HepG2 (cell line): ENCODE measurements around the gene MIS18BP1. TPM values are rescaled to one million over a fixed set of nuclear protein-coding genes. Genes with fewer than 3 reads are reported as not detected.
A peak's percentile ranks its signal among the peaks of the same experiment; 100 is the strongest.

Experiments used
- MIER2 ChIP-seq: IDR thresholded peaks from 2 replicates; pipeline ENCODE4 v1.6.1; 2016; ENCODE audit warnings: missing biosample characterization, missing genetic modification reagents
- NFYB ChIP-seq: sonication (generic); formaldehyde crosslinking; IDR thresholded peaks from 2 replicates; pipeline ENCODE4 v1.4.0; 2020; ENCODE audit warnings: missing genetic modification reagents
- NR2F1 ChIP-seq, 2 experiments: fragments of 450-650 bp in 1 of 2; formaldehyde crosslinking in 1 of 2; IDR thresholded peaks; 2 replicates each; pipeline versions ENCODE4 v1.5.0 to v1.6.1; 2016 to 2020; ENCODE audit warnings: mild to moderate bottlenecking in 1 of 2, missing compliant biosample characterization in 1 of 2, missing genetic modification reagents in 1 of 2, moderate library complexity in 1 of 2
- POGZ ChIP-seq: sonication (generic); formaldehyde crosslinking; IDR thresholded peaks from 2 replicates; pipeline ENCODE4 v1.4.0; 2020; ENCODE audit warnings: mild to moderate bottlenecking, missing genetic modification reagents
- SMYD3 ChIP-seq: sonication (generic); formaldehyde crosslinking; IDR thresholded peaks from 2 replicates; pipeline ENCODE4 v1.8.1; 2023; ENCODE audit warnings: mild to moderate bottlenecking, missing genetic modification reagents
- ZBTB3 ChIP-seq: sonication (generic); formaldehyde crosslinking; IDR thresholded peaks from 2 replicates; pipeline ENCODE4 v1.4.0; 2020; ENCODE audit warnings: low read depth, mild to moderate bottlenecking, moderate library complexity, missing genetic modification reagents, borderline replicate concordance
- ZNF124 ChIP-seq: sonication (generic); formaldehyde crosslinking; IDR thresholded peaks from 2 replicates; pipeline ENCODE4 v1.4.0; 2020; ENCODE audit warnings: missing genetic modification reagents
- ZNF235 ChIP-seq: sonication (generic); formaldehyde crosslinking; IDR thresholded peaks from 2 replicates; pipeline ENCODE4 v1.8.1; 2023; ENCODE audit warnings: mild to moderate bottlenecking, missing genetic modification reagents, borderline replicate concordance
- ZNF33A ChIP-seq: sonication (generic); formaldehyde crosslinking; IDR thresholded peaks from 2 replicates; pipeline ENCODE4 v1.5.1; 2020; ENCODE audit warnings: missing genetic modification reagents, mild to moderate bottlenecking, moderate library complexity, borderline replicate concordance
- ZNF468 ChIP-seq: sonication (generic); formaldehyde crosslinking; IDR thresholded peaks from 2 replicates; pipeline ENCODE4 v1.8.0; 2022; ENCODE audit warnings: mild to moderate bottlenecking, moderate library complexity, missing genetic modification reagents
- ZNF720 ChIP-seq: sonication (generic); formaldehyde crosslinking; IDR thresholded peaks from 2 replicates; pipeline ENCODE4 v1.4.0; 2020; ENCODE audit warnings: missing genetic modification reagents
- ZNF747 ChIP-seq: sonication (generic); formaldehyde crosslinking; IDR thresholded peaks from 2 replicates; pipeline ENCODE4 v1.8.1; 2023; ENCODE audit warnings: missing genetic modification reagents, mild to moderate bottlenecking, borderline replicate concordance
- polyA plus RNA-seq, 8 experiments: library from polyadenylated mRNA; depleted of rRNA in 3 of 8; stranded (reverse) in 7 of 8; unstranded in 1 of 8; fragments of >200 nt; fragmentation: Illumina TruSeq in 4 of 8; extraction: Trizol in 4 of 8; gene quantifications; 2 replicates each; pipeline versions ENCODE4 v1.2.1 to v1.2.3, GENCODE V29; 2011 to 2016; ENCODE audit warnings: low read depth in 4 of 8, missing spikeins in 1 of 8, mixed read lengths in 1 of 8; ENCODE audit not compliant: insufficient read depth in 1 of 8
- total RNA-seq, 5 experiments: library from RNA; depleted of rRNA; stranded (reverse); fragments of >200 nt; fragmentation: Illumina TruSeq; extraction: Trizol; gene quantifications; 2 replicates each; pipeline ENCODE4 v1.2.3, GENCODE V29; 2016; ENCODE audit warnings: low read depth in 1 of 5
- TF ChIP-seq, protein P1 (sequence below): sonication (generic); formaldehyde crosslinking; IDR thresholded peaks from 2 replicates; pipeline ENCODE4 v1.4.0; 2020; ENCODE audit warnings: mild to moderate bottlenecking, missing genetic modification reagents
- TF ChIP-seq, protein P2 (sequence below): IDR thresholded peaks from 2 replicates; pipeline ENCODE4 v1.6.1; 2012; ENCODE audit warnings: low read length, improper control_type of control experiment
- TF ChIP-seq, protein P3 (sequence below): sonication (generic); formaldehyde crosslinking; IDR thresholded peaks from 2 replicates; pipeline ENCODE4 v1.8.0; 2022; ENCODE audit warnings: mild to moderate bottlenecking, missing genetic modification reagents; ENCODE audit not compliant: insufficient replicate concordance

The MIS18BP1 gene
- total and polyA plus RNA-seq, 2 of the 13 experiments (the other 11 are each of a cell fraction or from before 2014, with no cell fraction given) = 9.5 to 36.4 TPM

DNA sequence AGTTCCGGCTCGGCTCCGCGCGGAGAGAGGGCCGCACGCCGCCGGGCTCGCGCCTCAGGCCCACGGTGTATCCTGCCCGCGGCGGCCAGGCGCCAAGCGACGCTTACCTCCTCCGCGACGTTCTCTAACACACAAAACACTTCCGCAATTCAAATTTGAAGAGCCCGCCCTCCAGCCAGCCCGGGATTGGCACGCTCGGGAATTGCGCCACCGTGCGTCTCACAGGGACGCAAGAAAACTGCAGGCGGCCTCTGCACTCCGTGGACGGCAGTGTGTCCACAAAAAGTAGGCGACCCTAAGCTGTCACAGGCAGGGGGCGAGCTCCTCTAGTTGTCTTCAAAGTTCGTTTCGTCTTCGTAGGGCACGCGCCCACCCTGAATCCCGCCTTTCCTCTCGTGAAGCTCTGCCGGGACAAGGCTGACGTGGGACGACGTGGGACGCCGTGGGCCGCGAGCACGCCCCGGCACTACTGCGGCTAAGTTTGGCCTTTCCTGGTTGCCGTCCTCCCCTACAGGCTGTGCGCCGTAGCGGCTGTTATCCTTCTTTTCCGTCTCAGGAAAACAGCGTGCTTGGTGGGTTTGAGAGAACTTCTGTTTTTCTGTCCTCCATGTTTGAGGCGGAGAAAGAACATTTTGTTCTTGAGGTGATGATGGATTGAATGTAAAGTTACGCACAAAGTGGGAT is at the start of gene MIS18BP1 (continued):
- TF ChIP-seq, protein P1, sequence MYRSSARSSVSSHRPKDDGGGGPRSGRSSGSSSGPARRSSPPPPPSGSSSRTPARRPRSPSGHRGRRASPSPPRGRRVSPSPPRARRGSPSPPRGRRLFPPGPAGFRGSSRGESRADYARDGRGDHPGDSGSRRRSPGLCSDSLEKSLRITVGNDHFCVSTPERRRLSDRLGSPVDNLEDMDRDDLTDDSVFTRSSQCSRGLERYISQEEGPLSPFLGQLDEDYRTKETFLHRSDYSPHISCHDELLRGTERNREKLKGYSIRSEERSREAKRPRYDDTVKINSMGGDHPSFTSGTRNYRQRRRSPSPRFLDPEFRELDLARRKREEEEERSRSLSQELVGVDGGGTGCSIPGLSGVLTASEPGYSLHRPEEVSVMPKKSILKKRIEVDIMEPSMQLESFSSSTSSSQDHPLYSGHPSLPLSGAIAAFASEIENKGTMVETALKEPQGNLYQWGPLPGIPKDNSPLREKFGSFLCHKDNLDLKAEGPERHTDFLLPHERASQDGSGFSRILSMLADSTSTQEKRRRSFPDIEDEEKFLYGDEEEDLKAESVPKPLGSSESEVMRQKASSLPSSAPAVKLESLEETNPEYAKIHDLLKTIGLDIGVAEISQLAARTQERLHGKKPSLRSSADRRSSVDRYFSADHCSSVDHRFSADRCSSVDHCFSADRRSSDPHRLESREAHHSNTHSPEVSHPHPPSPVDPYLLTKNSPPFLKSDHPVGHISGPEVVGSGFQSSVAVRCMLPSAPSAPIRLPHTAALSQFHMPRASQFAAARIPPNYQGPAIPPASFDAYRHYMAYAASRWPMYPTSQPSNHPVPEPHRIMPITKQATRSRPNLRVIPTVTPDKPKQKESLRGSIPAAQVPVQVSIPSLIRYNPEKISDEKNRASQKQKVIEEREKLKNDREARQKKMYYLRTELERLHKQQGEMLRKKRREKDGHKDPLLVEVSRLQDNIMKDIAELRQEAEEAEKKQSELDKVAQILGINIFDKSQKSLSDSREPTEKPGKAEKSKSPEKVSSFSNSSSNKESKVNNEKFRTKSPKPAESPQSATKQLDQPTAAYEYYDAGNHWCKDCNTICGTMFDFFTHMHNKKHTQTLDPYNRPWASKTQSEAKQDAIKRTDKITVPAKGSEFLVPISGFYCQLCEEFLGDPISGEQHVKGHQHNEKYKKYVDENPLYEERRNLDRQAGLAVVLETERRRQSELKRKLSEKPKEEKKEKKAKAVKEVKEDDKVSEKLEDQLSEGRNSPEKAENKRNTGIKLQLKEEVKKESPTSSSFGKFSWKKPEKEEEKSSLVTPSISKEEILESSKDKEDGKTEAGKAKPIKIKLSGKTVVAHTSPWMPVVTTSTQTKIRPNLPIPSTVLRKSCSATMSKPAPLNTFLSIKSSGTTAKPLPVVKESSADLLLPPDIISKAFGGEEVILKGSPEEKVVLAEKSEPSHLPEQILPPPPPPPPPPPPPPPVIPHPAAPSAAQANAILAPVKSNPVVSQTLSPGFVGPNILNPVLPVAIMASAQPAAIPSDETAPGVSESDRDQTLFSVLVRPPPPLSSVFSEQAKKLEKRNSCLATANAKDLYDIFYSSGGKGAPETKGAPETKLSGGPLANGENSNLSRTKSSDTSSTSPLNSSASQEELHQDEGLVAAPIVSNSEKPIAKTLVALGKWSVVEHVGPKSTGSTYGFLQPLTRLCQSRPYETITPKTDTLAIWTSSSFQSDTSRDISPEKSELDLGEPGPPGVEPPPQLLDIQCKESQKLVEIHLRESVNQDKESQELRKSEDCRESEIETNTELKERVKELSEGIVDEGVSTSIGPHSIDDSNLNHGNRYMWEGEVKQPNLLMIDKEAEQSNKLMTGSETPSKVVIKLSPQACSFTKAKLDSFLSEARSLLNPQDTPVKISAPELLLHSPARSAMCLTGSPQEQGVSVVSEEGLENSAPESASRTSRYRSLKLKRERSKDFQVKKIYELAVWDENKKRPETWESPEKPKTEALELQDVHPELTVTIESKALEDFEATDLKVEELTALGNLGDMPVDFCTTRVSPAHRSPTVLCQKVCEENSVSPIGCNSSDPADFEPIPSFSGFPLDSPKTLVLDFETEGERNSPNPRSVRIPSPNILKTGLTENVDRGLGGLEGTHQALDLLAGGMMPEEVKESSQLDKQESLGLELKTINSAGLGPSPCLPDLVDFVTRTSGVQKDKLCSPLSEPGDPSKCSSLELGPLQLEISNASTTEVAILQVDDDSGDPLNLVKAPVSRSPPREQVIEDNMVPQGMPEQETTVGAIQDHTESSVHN (CRISPR knock-in tag) = peak; percentile 42; the same call in 1 of the 2 replicates
- peak; percentile 94 for TF ChIP-seq ZNF747 (CRISPR knock-in tag)
- TF ChIP-seq ZBTB3 (CRISPR knock-in tag) = no peak
- TF ChIP-seq SMYD3 (CRISPR knock-in tag) = peak; percentile 96
- TF ChIP-seq POGZ (CRISPR knock-in tag) = peak; percentile 95
- no peak for TF ChIP-seq ZNF468 (CRISPR knock-in tag)
- peak; percentile 85 for TF ChIP-seq NFYB (CRISPR knock-in tag)
- TF ChIP-seq ZNF235 (CRISPR knock-in tag) = no peak
- TF ChIP-seq, protein P2, sequence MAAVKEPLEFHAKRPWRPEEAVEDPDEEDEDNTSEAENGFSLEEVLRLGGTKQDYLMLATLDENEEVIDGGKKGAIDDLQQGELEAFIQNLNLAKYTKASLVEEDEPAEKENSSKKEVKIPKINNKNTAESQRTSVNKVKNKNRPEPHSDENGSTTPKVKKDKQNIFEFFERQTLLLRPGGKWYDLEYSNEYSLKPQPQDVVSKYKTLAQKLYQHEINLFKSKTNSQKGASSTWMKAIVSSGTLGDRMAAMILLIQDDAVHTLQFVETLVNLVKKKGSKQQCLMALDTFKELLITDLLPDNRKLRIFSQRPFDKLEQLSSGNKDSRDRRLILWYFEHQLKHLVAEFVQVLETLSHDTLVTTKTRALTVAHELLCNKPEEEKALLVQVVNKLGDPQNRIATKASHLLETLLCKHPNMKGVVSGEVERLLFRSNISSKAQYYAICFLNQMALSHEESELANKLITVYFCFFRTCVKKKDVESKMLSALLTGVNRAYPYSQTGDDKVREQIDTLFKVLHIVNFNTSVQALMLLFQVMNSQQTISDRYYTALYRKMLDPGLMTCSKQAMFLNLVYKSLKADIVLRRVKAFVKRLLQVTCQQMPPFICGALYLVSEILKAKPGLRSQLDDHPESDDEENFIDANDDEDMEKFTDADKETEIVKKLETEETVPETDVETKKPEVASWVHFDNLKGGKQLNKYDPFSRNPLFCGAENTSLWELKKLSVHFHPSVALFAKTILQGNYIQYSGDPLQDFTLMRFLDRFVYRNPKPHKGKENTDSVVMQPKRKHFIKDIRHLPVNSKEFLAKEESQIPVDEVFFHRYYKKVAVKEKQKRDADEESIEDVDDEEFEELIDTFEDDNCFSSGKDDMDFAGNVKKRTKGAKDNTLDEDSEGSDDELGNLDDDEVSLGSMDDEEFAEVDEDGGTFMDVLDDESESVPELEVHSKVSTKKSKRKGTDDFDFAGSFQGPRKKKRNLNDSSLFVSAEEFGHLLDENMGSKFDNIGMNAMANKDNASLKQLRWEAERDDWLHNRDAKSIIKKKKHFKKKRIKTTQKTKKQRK = no peak
- 0 out of 2 replicates have a peak, but pooled peaks have one; percentile 32 for TF ChIP-seq MIER2 (CRISPR knock-in tag)
- TF ChIP-seq, protein P3, sequence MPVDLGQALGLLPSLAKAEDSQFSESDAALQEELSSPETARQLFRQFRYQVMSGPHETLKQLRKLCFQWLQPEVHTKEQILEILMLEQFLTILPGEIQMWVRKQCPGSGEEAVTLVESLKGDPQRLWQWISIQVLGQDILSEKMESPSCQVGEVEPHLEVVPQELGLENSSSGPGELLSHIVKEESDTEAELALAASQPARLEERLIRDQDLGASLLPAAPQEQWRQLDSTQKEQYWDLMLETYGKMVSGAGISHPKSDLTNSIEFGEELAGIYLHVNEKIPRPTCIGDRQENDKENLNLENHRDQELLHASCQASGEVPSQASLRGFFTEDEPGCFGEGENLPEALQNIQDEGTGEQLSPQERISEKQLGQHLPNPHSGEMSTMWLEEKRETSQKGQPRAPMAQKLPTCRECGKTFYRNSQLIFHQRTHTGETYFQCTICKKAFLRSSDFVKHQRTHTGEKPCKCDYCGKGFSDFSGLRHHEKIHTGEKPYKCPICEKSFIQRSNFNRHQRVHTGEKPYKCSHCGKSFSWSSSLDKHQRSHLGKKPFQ = peak; percentile 84
- TF ChIP-seq ZNF124 (CRISPR knock-in tag) = no peak; the same call in none of the 2 replicates
- no peak for TF ChIP-seq ZNF720
- 0 out of 4 replicates have a peak, but pooled peaks of 1 of the 2 experiments have one; percentile 13 for TF ChIP-seq NR2F1 (CRISPR knock-in tag; IDR thresholded peaks at IDR 0.05)
- TF ChIP-seq ZNF33A (CRISPR knock-in tag) = no peak; the same call in 1 of the 2 replicates
